Mesendoderm (in vitro differentiated cells): ENCODE measurements around the gene EVL.

Experiments used
- DNase-seq: peaks from one replicate; pipeline ENCODE4 v3.0.0; 2013
- H2AK5ac ChIP-seq: 2 replicates; pipeline ENCODE4 v1.6.1; 2013; ENCODE audit warnings: low read length, inconsistent platforms
- H2BK120ac ChIP-seq: 2 replicates; pipeline ENCODE4 v1.6.1; 2013; ENCODE audit warnings: low read depth, mild to moderate bottlenecking, low read length, moderate library complexity, mixed read lengths
- H2BK15ac ChIP-seq: replicated peaks from 2 replicates; pipeline ENCODE4 v1.6.1; 2013; ENCODE audit warnings: low read depth, mild to moderate bottlenecking, moderate library complexity
- H2BK5ac ChIP-seq: 2 replicates; pipeline ENCODE4 v1.6.1; 2013; ENCODE audit warnings: low read length, inconsistent platforms
- H3K18ac ChIP-seq: 2 replicates; pipeline ENCODE4 v1.6.1; 2013; ENCODE audit warnings: mild to moderate bottlenecking, low read length, mixed read lengths
- H3K23ac ChIP-seq: one replicate; pipeline ENCODE4 v1.6.1; 2013; ENCODE audit warnings: low read length
- H3K27ac ChIP-seq: 2 replicates; pipeline ENCODE4 v1.5.1; 2013; ENCODE audit warnings: low read depth, mild to moderate bottlenecking, inconsistent platforms, low read length, moderate library complexity
- H3K27me3 ChIP-seq: 2 replicates; pipeline ENCODE4 v1.6.1; 2013; ENCODE audit warnings: low read length, control low read depth, mild to moderate bottlenecking, inconsistent platforms; ENCODE audit not compliant: insufficient read depth, poor library complexity
- H3K36me3 ChIP-seq: 2 replicates; pipeline ENCODE4 v1.6.1; 2013; ENCODE audit warnings: low read length, inconsistent platforms; ENCODE audit not compliant: control insufficient read depth, insufficient read depth
- H3K4ac ChIP-seq: one replicate; pipeline ENCODE4 v1.6.1; 2013; ENCODE audit warnings: low read depth, mild to moderate bottlenecking, low read length, moderate library complexity
- H3K4me1 ChIP-seq: 2 replicates; pipeline ENCODE4 v1.6.1; 2013; ENCODE audit warnings: low read depth, low read length, inconsistent platforms; ENCODE audit not compliant: control insufficient read depth
- H3K4me2 ChIP-seq: 2 replicates; pipeline ENCODE4 v1.6.1; 2013; ENCODE audit warnings: low read length
- H3K4me3 ChIP-seq: 2 replicates; pipeline ENCODE4 v1.5.1; 2013; ENCODE audit warnings: mild to moderate bottlenecking, low read length
- H3K56ac ChIP-seq: one replicate; pipeline ENCODE4 v1.6.1; 2013; ENCODE audit warnings: low read length
- H3K79me1 ChIP-seq: 2 replicates; pipeline ENCODE4 v1.6.1; 2013; ENCODE audit warnings: low read length, inconsistent platforms
- H3K79me2 ChIP-seq: 2 replicates; pipeline ENCODE4 v1.6.1; 2013; ENCODE audit warnings: mild to moderate bottlenecking, low read length; ENCODE audit not compliant: control insufficient read depth, insufficient read depth
- H3K9ac ChIP-seq: 2 replicates; pipeline ENCODE4 v1.6.1; 2013; ENCODE audit warnings: low read length, inconsistent platforms
- H4K5ac ChIP-seq: one replicate; pipeline ENCODE4 v1.6.1; 2013; ENCODE audit warnings: low read length
- H4K8ac ChIP-seq: one replicate; pipeline ENCODE4 v1.6.1; 2013; ENCODE audit warnings: low read depth, mild to moderate bottlenecking, control low read depth, low read length, moderate library complexity
- WGBS: extraction: QIAGEN DNeasy Blood & Tissue Kit; methylation state at CpG from one replicate; pipeline ENCODE4 v1.1.7; 2013; ENCODE audit warnings: low lambda C conversion rate, missing lambda C conversion rate; ENCODE audit not compliant: insufficient coverage; ENCODE audit errors: extremely low coverage; 5-methylcytosine and 5-hydroxymethylcytosine counted together

The EVL gene

GRCh38 chr14:100034468-100034867 is 30.8 kb upstream of the EVL start:
- no peak overlapping the region for H2BK15ac ChIP-seq
- H3K79me2 ChIP-seq, result no peaks in the 10 kb centered on the region
- H2BK5ac ChIP-seq, result no peak overlapping the region
- WGBS, result no CpG with 5 or more reads among the region's 4 CpGs
- no peak overlapping the region for H2BK120ac ChIP-seq
- H3K27me3 ChIP-seq, result no peaks in the 10 kb centered on the region
- no peaks in the 10 kb centered on the region for H3K36me3 ChIP-seq
- DNase-seq, result no peak
- H3K27ac ChIP-seq, result no peak overlapping the region
- H3K56ac ChIP-seq, result no peak overlapping the region
- no peak overlapping the region for H4K8ac ChIP-seq
- no peak overlapping the region for H4K5ac ChIP-seq
- H3K4ac ChIP-seq, result no peak overlapping the region
- H3K79me1 ChIP-seq, result no peaks in the 10 kb centered on the region
- H3K9ac ChIP-seq, result no peak overlapping the region
- H3K4me1 ChIP-seq, result no peaks in the 10 kb centered on the region
- no peak overlapping the region for H3K4me3 ChIP-seq
- no peak overlapping the region for H3K4me2 ChIP-seq
- H3K18ac ChIP-seq, result no peak overlapping the region
- no peak overlapping the region for H2AK5ac ChIP-seq
- H3K23ac ChIP-seq, result no peak overlapping the region

GRCh38 chr14:100034961-100035500 is 30.2 kb upstream of the EVL start:
- H3K27me3 ChIP-seq, result no peaks in the 10 kb centered on the region
- no peaks in the 10 kb centered on the region for H3K79me2 ChIP-seq
- H2BK5ac ChIP-seq, result no peak overlapping the region
- H3K4me3 ChIP-seq, result no peak overlapping the region
- no peak overlapping the region for H3K56ac ChIP-seq
- no peak overlapping the region for H2BK15ac ChIP-seq
- no peak overlapping the region for H3K4me2 ChIP-seq
- no peaks in the 10 kb centered on the region for H3K4me1 ChIP-seq
- no peak for DNase-seq
- no peaks in the 10 kb centered on the region for H3K36me3 ChIP-seq
- H3K27ac ChIP-seq, result no peak overlapping the region
- H3K23ac ChIP-seq, result no peak overlapping the region
- no peak overlapping the region for H2BK120ac ChIP-seq
- no peak overlapping the region for H2AK5ac ChIP-seq
- no peak overlapping the region for H4K5ac ChIP-seq
- H3K4ac ChIP-seq, result no peak overlapping the region
- no peak overlapping the region for H3K18ac ChIP-seq
- no peaks in the 10 kb centered on the region for H3K79me1 ChIP-seq
- H3K9ac ChIP-seq, result no peak overlapping the region
- H4K8ac ChIP-seq, result no peak overlapping the region

- Histone ChIP-seq H2AK5ac (no peak overlapping the region), H3K18ac (no peak overlapping the region), H3K23ac (no peak overlapping the region), H4K8ac (no peak overlapping the region), H3K27ac (no peak overlapping the region), H2BK5ac (no peak overlapping the region), H3K56ac (no peak overlapping the region), H3K4me2 (no peak overlapping the region), H2BK15ac (no peak overlapping the region), H3K79me2 (no peaks in the 10 kb centered on the region), H3K9ac (no peak overlapping the region), H3K4me1 (no peaks in the 10 kb centered on the region), H3K36me3 (no peaks in the 10 kb centered on the region), H3K79me1 (no peaks in the 10 kb centered on the region), H4K5ac (no peak overlapping the region), H3K4ac (no peak overlapping the region), H2BK120ac (no peak overlapping the region), H3K27me3 (no peaks in the 10 kb centered on the region), H3K4me3 (no peak overlapping the region)
- DNase-seq, result peak; percentile 12
- no CpG with 5 or more reads among the region's 2 CpGs for WGBS
Observed at GRCh38 chr14:100035700-100036099, 29.5 kb upstream of the EVL start.

- Histone ChIP-seq H3K4me1 (no peaks in the 10 kb centered on the region), H3K4ac (no peak overlapping the region), H3K18ac (no peak overlapping the region), H3K27me3 (no peaks in the 10 kb centered on the region), H2BK5ac (no peak overlapping the region), H2AK5ac (no peak overlapping the region), H3K9ac (no peak overlapping the region), H4K8ac (no peak overlapping the region), H3K4me3 (no peak overlapping the region), H3K79me2 (no peaks in the 10 kb centered on the region), H3K4me2 (no peak overlapping the region), H3K79me1 (no peaks in the 10 kb centered on the region), H2BK120ac (no peak overlapping the region), H3K36me3 (no peaks in the 10 kb centered on the region), H3K23ac (no peak overlapping the region), H3K27ac (no peak overlapping the region), H4K5ac (no peak overlapping the region), H2BK15ac (no peak overlapping the region), H3K56ac (no peak overlapping the region)
- no peak for DNase-seq
- WGBS, result no CpG with 5 or more reads among the region's 2 CpGs
Observed at GRCh38 chr14:100037353-100037752, 27.9 kb upstream of the EVL start.

GRCh38 chr14:100038065-100038464 is 27.2 kb upstream of the EVL start:
- no peak overlapping the region for H2BK120ac ChIP-seq
- no peak overlapping the region for H2AK5ac ChIP-seq
- no peak overlapping the region for H4K5ac ChIP-seq
- no peak overlapping the region for H3K27ac ChIP-seq
- H3K36me3 ChIP-seq, result no peaks in the 10 kb centered on the region
- H3K56ac ChIP-seq, result no peak overlapping the region
- no peak overlapping the region for H3K9ac ChIP-seq
- no peak overlapping the region for H3K4me2 ChIP-seq
- no peak overlapping the region for H4K8ac ChIP-seq
- H3K27me3 ChIP-seq, result no peaks in the 10 kb centered on the region
- DNase-seq, result no peak
- H3K18ac ChIP-seq, result no peak overlapping the region
- H3K79me1 ChIP-seq, result no peaks in the 10 kb centered on the region
- H2BK5ac ChIP-seq, result no peak overlapping the region
- H3K79me2 ChIP-seq, result no peaks in the 10 kb centered on the region
- WGBS, result no CpG with 5 or more reads among the region's 5 CpGs
- no peak overlapping the region for H3K4ac ChIP-seq
- no peak overlapping the region for H3K4me3 ChIP-seq
- no peak overlapping the region for H3K23ac ChIP-seq
- H2BK15ac ChIP-seq, result no peak overlapping the region
- H3K4me1 ChIP-seq, result no peaks in the 10 kb centered on the region

GRCh38 chr14:100039903-100040302 is 25.3 kb upstream of the EVL start:
- no peak overlapping the region for H2BK5ac ChIP-seq
- WGBS, result no CpG with 5 or more reads among the region's 3 CpGs
- H4K8ac ChIP-seq, result no peak overlapping the region
- H3K18ac ChIP-seq, result no peak overlapping the region
- H2BK120ac ChIP-seq, result no peak overlapping the region
- H2BK15ac ChIP-seq, result no peak overlapping the region
- H3K4me2 ChIP-seq, result no peak overlapping the region
- H3K9ac ChIP-seq, result no peak overlapping the region
- no peak overlapping the region for H3K4ac ChIP-seq
- no peak overlapping the region for H2AK5ac ChIP-seq
- H3K56ac ChIP-seq, result no peak overlapping the region
- no peaks in the 10 kb centered on the region for H3K36me3 ChIP-seq
- no peak overlapping the region for H4K5ac ChIP-seq
- H3K27me3 ChIP-seq, result no peaks in the 10 kb centered on the region
- no peak overlapping the region for H3K27ac ChIP-seq
- no peaks in the 10 kb centered on the region for H3K79me1 ChIP-seq
- no peak overlapping the region for H3K4me3 ChIP-seq
- no peak overlapping the region for H3K23ac ChIP-seq
- no peaks in the 10 kb centered on the region for H3K4me1 ChIP-seq
- no peak for DNase-seq
- H3K79me2 ChIP-seq, result no peaks in the 10 kb centered on the region
